ENCODE measurements around the gene NFASC. TPM values are rescaled to one million over a fixed set of nuclear protein-coding genes. Genes with fewer than 3 reads are reported as not detected.

NFASC gene
- total RNA-seq, 1 experiment from 2014 or later = 5.8 TPM

- DNase-seq (ENCODE audit: low read depth) = no peak
These were observed 88.0 kb downstream of the NFASC start for GRCh38 chr1:204958317-204959307.

DNA sequence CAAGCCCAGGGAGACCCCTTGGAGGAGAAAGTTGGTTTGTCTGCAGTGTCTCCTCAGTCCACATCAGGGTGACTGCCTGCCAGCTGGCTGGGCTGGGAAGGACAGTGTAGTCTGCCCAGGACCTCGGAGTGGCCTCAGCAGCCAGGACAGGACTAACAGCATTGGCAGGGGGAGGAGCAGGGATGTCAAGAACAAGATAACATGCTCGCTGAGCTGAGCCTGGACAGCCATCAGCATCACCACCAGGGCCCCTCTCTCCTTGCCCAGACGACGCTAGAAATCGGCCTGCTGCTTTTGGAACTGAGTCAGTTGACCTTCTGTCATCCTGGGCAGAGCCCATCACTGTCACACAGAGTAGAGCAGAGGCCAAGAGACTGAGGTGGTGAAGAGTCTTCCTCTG, 88.7 kb downstream of the NFASC start:
- no peak for DNase-seq (ENCODE audit: low read depth)

DNA sequence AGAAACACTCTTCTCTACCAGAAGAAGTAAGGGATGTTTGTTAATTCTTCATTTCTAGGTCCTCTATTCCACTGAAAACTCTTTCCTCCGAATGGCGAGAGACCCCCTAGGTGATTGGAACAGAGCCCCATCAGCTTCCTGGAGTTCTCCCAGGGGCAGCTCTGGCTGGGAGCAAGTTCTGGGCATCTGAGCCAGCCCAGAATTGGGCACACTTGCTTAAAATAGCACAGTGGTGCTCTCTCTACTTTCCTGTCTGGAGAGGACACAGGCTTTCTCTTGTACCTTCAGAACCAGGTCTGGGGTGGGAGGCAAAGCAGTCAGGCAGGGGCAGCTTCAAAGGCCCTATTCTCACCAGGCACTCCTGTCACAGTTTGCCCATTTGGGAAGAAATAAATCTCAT, 89.2 kb downstream of the NFASC start:
- DNase-seq (ENCODE audit: low read depth) = no peak

DNA sequence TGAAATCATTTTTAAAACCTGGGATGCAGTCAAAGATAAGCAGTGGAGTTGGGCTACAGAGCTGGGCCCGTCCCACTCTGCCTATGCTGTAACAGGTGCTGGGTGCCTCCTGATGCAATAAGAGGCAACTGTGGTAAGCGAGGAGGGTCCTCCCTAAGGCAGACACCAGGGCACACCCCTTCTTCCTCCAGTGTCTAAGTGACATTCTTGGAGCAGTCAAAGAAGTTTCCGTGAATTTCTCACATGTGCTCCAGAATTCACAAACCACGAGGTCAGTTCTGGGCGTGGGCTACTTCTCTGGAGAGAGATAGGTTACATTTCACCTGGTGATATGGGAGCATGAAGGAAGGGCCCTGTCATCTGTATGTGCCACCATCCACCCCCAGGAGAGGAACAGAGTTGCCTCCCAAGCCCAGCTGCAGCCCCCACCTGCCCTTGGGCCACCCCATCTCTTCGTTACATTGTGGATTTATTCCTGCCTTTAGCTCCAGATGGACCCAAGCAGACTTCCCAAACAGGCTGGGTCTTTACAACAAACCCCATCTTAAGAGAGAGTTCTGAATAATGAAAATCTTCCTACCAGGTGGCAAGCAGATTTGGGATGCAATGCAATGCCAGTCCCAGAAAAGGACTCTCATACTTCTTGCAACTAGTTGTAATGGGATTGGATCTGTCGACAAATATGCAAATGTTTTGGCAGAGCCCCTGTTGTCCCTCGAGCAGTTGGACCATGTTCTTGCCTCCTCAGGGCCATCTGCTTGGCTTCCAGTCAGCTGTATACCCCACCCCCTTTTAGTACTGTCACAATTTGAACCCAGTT, 89.9 kb downstream of the NFASC start:
- no peak for DNase-seq (ENCODE audit: low read depth)

DNA sequence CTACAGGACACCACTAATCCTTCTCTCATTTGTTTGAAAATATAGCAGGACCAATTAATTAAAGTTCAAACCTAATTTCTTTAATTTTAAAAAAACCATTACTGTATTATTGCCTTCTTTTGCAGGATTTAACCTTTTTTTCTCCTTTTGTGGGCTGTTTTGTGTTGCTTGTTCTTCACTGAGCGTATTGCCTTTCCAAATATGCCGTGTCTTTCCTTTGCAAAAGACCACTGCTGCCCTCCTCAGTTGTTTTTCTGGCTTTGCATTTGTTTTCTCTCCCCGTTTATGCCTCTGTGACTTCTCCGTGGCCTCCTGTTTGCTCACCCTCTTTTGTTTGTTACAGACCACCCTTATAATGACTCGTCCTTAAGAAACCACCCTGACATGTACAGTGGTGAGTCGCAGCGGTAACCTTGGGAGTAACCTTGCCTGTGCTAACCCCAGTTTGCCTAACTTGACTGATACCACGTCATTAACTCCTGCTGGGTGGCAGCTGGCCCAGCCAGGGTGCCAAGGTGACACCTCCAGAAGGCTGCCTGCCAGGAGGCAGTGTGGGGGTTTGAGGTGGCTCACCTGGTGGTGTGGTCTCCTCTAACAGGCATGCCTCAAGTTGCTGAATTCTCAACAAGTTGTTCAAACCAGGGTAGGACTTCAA, 91.2 kb downstream of the NFASC start:
- DNase-seq (ENCODE audit: low read depth) = no peak

DNA sequence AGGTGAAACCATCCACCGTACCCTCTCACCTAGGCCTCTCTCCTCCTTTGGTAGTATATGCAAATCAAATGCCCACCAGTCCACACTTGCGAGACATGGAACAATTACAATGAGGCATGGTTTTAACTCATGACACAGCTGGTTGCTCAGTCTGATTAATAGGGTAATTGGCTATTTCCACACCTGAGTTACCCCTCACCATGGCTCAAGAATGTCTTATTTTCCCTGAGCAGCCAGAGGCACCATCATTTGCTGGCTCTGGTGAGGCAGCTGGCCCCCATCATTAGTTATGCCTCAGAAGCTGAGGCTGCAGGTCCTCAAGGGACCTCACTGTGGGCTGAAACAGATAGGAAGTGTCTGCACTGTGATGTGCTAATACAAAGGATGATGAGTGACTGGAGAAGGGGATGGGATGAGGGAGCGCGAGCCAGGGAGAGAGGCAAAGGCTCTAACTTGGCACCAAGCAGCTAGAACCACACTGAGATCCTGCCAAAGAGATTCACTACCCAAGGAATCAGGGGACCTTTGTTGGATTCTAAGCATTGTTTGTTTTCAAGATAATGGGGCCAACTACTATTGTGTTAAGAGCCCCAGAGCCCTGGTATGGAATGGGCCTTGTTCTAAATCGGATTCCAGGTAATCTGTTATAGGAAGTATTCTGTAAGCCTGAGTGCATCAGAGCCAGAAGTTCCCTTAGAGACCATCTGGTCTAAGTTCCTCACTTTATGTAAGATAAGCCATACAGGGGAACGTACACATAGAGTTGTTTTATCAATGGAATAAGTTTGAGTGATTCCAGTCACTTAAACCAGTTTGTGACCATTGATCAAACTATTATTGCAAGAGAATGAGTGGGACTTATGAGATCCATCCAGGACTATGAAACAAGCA, 92.3 kb downstream of the NFASC start:
- DNase-seq (ENCODE audit: low read depth) = no peak

DNA sequence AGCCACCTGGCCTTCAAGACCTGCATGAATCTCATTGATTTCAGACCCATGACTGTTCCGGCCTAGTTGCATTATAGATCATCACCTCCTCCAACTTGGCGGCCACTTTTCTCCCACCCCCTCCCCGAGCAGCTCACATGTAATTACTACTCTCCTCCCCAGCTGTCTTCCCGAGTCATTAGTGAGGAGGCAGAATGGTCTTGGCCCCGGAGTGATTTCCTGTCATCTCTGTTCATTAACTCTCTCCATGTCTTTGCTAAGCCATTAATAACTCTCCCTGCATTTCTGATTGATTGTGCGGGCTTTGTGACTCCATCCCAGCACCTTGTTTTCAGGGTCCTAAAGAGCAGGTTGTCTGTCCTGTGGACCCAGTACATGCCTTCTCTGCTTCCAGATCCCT, 96.8 kb downstream of the NFASC start:
- no peak for DNase-seq (ENCODE audit: low read depth)

- no peak for DNase-seq (ENCODE audit: low read depth)
These were observed 97.5 kb downstream of the NFASC start for GRCh38 chr1:204968135-204968534.

DNA sequence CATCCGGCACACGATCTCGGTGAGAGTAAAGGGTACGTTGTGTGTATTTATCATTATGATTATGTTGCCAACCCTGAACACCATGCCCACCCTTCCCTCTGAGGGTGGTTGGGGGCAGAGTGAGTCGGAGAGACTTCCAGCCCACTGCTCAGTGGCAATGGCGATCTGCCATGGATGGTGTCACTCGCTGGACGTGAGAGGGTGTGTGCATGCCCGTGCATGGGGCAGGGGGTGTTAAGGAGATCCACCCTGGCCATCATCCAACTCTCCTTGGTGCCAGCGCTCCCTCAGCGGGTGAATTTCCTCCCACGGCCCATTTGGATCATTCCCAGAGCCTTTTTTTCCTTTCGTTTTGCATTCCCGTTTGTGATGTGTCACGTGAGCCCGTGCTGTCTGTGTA, 98.3 kb downstream of the NFASC start:
- no peak for DNase-seq (ENCODE audit: low read depth)

DNA sequence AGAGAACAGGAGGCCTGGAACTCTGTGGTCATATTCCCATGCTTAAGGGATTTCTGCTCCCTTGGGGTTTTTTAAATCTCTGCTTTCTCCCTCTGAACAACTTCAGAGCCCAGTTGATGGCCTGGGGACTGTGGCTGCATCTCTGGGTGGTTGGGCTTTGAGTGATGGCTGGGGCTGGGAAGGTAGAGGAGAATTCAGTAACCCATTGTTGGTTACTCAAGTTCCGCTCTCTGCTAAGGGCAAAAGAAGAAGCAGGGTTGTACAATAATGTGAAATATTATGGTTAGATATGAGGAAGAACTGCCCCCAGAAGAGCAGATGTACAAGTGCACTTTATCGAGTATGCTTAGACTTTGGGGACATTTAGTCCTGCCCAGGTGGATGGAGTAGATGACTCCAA, 100.3 kb downstream of the NFASC start:
- DNase-seq (ENCODE audit: low read depth) = no peak

GRCh38 chr1:204971517-204972336, 101.1 kb downstream of the NFASC start:
- DNase-seq (ENCODE audit: low read depth) = peak; percentile 76

DNA sequence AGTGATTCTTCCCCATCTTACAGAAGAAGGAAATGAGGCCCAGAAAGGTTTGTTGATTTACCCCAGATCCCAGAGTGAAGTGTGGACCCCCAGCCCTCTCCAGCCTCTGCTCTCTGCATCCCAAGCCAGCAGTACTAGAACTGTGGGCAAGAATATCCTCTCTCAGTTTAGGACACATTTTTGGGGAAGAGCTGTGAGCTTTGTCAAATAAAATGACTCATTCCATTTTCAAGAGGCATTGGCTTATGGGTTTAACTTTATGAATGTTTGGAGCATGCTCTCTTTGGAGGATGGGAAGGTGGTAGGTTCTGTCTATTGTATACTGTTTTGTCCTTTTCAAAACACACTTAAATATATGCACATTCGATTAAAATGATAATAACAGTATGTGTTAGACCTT, 101.8 kb downstream of the NFASC start:
- no peak for DNase-seq (ENCODE audit: low read depth)

DNA sequence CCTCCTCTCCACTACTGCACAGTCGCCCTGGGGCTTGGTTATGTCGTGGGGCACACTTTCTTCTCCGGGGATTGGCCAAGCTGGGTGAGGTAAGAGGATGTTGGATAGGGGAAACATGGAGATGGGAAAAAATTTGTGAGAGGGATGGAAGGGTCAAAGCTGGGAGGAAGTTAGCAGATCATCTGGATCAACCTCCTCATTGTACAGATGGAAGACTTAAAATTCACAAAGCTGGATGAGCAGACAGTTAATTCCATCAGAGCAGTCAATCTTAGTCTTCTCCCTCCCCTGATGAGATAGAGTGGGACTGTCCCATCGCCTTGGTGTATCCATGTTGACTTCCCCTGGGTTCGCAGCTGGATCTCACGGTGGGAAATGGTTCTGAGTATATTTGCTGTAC, 102.8 kb downstream of the NFASC start:
- DNase-seq (ENCODE audit: low read depth) = no peak

- DNase-seq (ENCODE audit: low read depth) = no peak
These were observed 103.7 kb downstream of the NFASC start for GRCh38 chr1:204974327-204974726.

- DNase-seq (ENCODE audit: low read depth) = no peak
These were observed 104.4 kb downstream of the NFASC start for GRCh38 chr1:204975021-204975420.

- DNase-seq (ENCODE audit: low read depth) = peak; percentile 45
These were observed 105.0 kb downstream of the NFASC start for GRCh38 chr1:204975568-204976235.

GRCh38 chr1:204976646-204977045, 106.0 kb downstream of the NFASC start:
- DNase-seq (ENCODE audit: low read depth) = no peak

DNA sequence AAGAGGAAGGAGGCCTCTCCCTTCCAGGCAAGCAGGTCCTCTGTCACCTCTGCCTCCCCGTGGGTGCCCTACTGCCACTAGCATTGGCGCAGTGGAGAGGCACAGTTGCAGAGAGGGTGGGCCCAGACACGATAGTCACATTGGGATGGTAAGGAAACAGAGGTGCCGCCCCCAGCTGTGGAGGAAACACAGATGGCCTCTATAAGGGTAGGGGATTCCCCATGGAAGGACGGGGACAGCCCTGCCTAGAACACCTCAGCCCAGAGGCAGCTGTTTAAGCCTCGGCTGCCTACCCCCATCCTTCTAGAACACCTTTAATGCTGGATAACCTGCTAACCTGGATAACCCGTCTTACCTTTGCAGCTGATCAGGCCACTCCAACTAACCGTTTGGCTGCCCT, 106.7 kb downstream of the NFASC start:
- DNase-seq (ENCODE audit: low read depth) = no peak

GRCh38 chr1:204978782-204979181, 108.1 kb downstream of the NFASC start:
- no peak for DNase-seq (ENCODE audit: low read depth)

DNA sequence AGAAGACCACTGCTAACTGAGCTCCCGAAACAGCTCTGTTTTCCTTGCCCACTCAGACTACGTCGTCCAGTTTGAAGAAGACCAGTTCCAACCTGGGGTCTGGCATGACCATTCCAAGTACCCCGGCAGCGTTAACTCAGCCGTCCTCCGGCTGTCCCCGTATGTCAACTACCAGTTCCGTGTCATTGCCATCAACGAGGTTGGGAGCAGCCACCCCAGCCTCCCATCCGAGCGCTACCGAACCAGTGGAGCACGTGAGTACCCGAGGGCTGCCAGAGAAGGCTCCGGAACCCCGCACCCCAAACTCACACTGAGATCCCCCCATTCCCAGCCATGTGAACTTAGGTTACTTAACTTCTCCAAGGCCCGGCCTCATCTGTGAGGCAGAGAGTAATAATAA, 108.6 kb downstream of the NFASC start:
- DNase-seq (ENCODE audit: low read depth) = no peak
